WTC11 (cell line): ENCODE measurements around the gene GAGE12J. TPM values are rescaled to one million over a fixed set of nuclear protein-coding genes. Genes with fewer than 3 reads are reported as not detected.

Experiments used
- ATAC-seq: fragments of 200-7000 bp; cut with Tn5 transposase; 2 replicates; pipeline ENCODE4 v1.10.0; 2021; ENCODE audit warnings: mild to moderate bottlenecking, moderate library complexity
- CTCF ChIA-PET: fragments of 300-600 bp; sonication (Branson Sonifier 250); formaldehyde crosslinking; loops from one replicate; lab custom pipeline; 2021; ENCODE audit warnings: antibody characterized with exemption; lab: Charles Lee
- POLR2A ChIA-PET: fragments of 350-600 bp; sonication (Branson Sonifier 250); formaldehyde crosslinking; loops from one replicate; lab custom pipeline; 2021; ENCODE audit warnings: antibody characterized with exemption; lab: Charles Lee
- DNase-seq: peaks from one replicate; pipeline ENCODE4 v3.0.0; 2021; ENCODE audit warnings: low spot score
- H3K27ac Mint-ChIP-seq: 2 replicates; pipeline ENCODE4 v1.8.0; 2021; ENCODE audit warnings: mixed read lengths
- H3K27me3 Mint-ChIP-seq: 2 replicates; pipeline ENCODE4 v1.8.0; 2021; ENCODE audit warnings: low read depth, mild to moderate bottlenecking, moderate library complexity, mixed read lengths
- H3K36me3 Mint-ChIP-seq: 2 replicates; pipeline ENCODE4 v1.8.0; 2021; ENCODE audit warnings: mixed read lengths
- H3K4me1 Mint-ChIP-seq: 2 replicates; pipeline ENCODE4 v1.8.0; 2022; ENCODE audit warnings: mixed read lengths
- H3K4me3 Mint-ChIP-seq: 2 replicates; pipeline ENCODE4 v1.8.0; 2021; ENCODE audit warnings: mild to moderate bottlenecking, moderate library complexity, mixed read lengths
- H3K9me3 Mint-ChIP-seq: 2 replicates; pipeline ENCODE4 v1.8.0; 2021; ENCODE audit warnings: mixed read lengths
- AR ChIP-seq: fragments of 250-450 bp; sonication (Bioruptor Pico); IDR thresholded peaks from 2 replicates; pipeline ENCODE4 v1.9.0; 2021; ENCODE audit warnings: mild to moderate bottlenecking
- ATF3 ChIP-seq: sonication (generic); formaldehyde crosslinking; conservative IDR thresholded peaks from 2 replicates; pipeline ENCODE4 v1.8.1; 2022; ENCODE audit warnings: mild to moderate bottlenecking, missing genetic modification reagents
- ATF6 ChIP-seq: sonication (generic); formaldehyde crosslinking; IDR thresholded peaks from 2 replicates; pipeline ENCODE4 v1.8.1; 2023; ENCODE audit warnings: mild to moderate bottlenecking, missing genetic modification reagents
- CDX4 ChIP-seq: fragments of 250-450 bp; sonication (Bioruptor Pico); IDR thresholded peaks from 2 replicates; pipeline ENCODE4 v1.9.0; 2021; ENCODE audit warnings: moderate library complexity, mild to moderate bottlenecking, inconsistent platforms, borderline replicate concordance
- EMX1 ChIP-seq: fragments of 250-450 bp; sonication (Bioruptor Pico); IDR thresholded peaks from 2 replicates; pipeline ENCODE4 v1.8.0; 2021; ENCODE audit warnings: mild to moderate bottlenecking
- FOXK1 ChIP-seq: sonication (generic); formaldehyde crosslinking; IDR thresholded peaks from 2 replicates; pipeline ENCODE4 v1.8.0; 2022; ENCODE audit warnings: mild to moderate bottlenecking, moderate library complexity, missing genetic modification reagents
- GABPB1 ChIP-seq: sonication (generic); formaldehyde crosslinking; IDR thresholded peaks from 2 replicates; pipeline ENCODE4 v1.8.1; 2023; ENCODE audit warnings: mild to moderate bottlenecking, missing genetic modification reagents
- IRF2 ChIP-seq: sonication (generic); formaldehyde crosslinking; IDR thresholded peaks from 2 replicates; pipeline ENCODE4 v1.8.0; 2022; ENCODE audit warnings: low read depth, missing genetic modification reagents, borderline replicate concordance
- MLX ChIP-seq: sonication (generic); formaldehyde crosslinking; IDR thresholded peaks from 2 replicates; pipeline ENCODE4 v1.8.1; 2023; ENCODE audit warnings: mild to moderate bottlenecking, missing genetic modification reagents, moderate library complexity
- OVOL2 ChIP-seq: fragments of 250-450 bp; sonication (Bioruptor Pico); IDR thresholded peaks from 2 replicates; pipeline ENCODE4 v1.9.0; 2021; ENCODE audit warnings: mild to moderate bottlenecking, borderline replicate concordance
- PRRX2 ChIP-seq: fragments of 250-450 bp; sonication (Bioruptor Pico); IDR thresholded peaks from 2 replicates; pipeline ENCODE4 v1.8.0; 2021; ENCODE audit warnings: mild to moderate bottlenecking
- TEAD1 ChIP-seq: sonication (generic); formaldehyde crosslinking; IDR thresholded peaks from 2 replicates; pipeline ENCODE4 v1.8.0; 2022; ENCODE audit warnings: mild to moderate bottlenecking, missing genetic modification reagents
- TP53 ChIP-seq: sonication (generic); formaldehyde crosslinking; IDR thresholded peaks from 2 replicates; pipeline ENCODE4 v1.8.1; 2023; ENCODE audit warnings: mild to moderate bottlenecking, missing genetic modification reagents
- USF2 ChIP-seq: sonication (generic); formaldehyde crosslinking; IDR thresholded peaks from 2 replicates; pipeline ENCODE4 v1.8.1; 2023; ENCODE audit warnings: mild to moderate bottlenecking, missing genetic modification reagents, moderate library complexity
- ZNF281 ChIP-seq: sonication (generic); formaldehyde crosslinking; IDR thresholded peaks from 2 replicates; pipeline ENCODE4 v1.8.0; 2023; ENCODE audit warnings: mild to moderate bottlenecking, missing genetic modification reagents
- ZNF512 ChIP-seq: sonication (generic); formaldehyde crosslinking; IDR thresholded peaks from 2 replicates; pipeline ENCODE4 v1.8.1; 2022; ENCODE audit warnings: missing genetic modification reagents, borderline replicate concordance
- ZNF671 ChIP-seq: fragments of 250-450 bp; sonication (Bioruptor Pico); IDR thresholded peaks from 2 replicates; pipeline ENCODE4 v1.8.0; 2021; ENCODE audit warnings: mild to moderate bottlenecking
- total RNA-seq: library from RNA; stranded (reverse); gene quantifications from 3 replicates; pipeline ENCODE4 v1.2.3, GENCODE V29; 2021

The GAGE12J gene
- total RNA-seq, 1 experiment from 2014 or later, result not detected

GRCh38 chrX:49273181-49273727 lies 48.6 kb upstream of the GAGE12J start (continued):
- no peak for TF ChIP-seq ATF3 (CRISPR knock-in tag)
- TF ChIP-seq IRF2 (CRISPR knock-in tag), result no peak
- no peak for TF ChIP-seq ZNF512
- TF ChIP-seq ATF6, result no peak
- TF ChIP-seq USF2 (CRISPR knock-in tag), result no peak
- no peak for TF ChIP-seq AR (CRISPR knock-in tag)
- TF ChIP-seq CDX4 (CRISPR knock-in tag), result no peak
- TF ChIP-seq, all 79 proteins: peak for 0

GRCh38 chrX:49276207-49276606 lies 45.6 kb upstream of the GAGE12J start:
- TF ChIP-seq AR (CRISPR knock-in tag) (no peak), OVOL2 (no peak), TP53 (no peak), ZNF281 (CRISPR knock-in tag) (no peak), ZNF671 (no peak), FOXK1 (no peak), EMX1 (CRISPR knock-in tag) (no peak), PRRX2 (CRISPR knock-in tag) (no peak), TEAD1 (CRISPR knock-in tag) (no peak), GABPB1 (CRISPR knock-in tag) (no peak), MLX (CRISPR knock-in tag) (no peak)
- no peak overlapping the region for H3K4me3 Mint-ChIP-seq
- ChIA-PET POLR2A (no interaction called here), CTCF (interaction anchor here (1.8 kb wide), 1 partner anchor 92 kb away, joined by 8 read pairs; no protein-coding TSS in a partner anchor)
- H3K9me3 Mint-ChIP-seq, result no peaks in the 10 kb centered on the region
- no peaks in the 10 kb centered on the region for H3K27me3 Mint-ChIP-seq
- no peak for ATAC-seq
- no peak for DNase-seq
- no peak overlapping the region for H3K27ac Mint-ChIP-seq
- peaks cover 3% of the 10 kb centered on the region; the same call in 1 of the 2 replicates for H3K36me3 Mint-ChIP-seq
- peaks cover 18% of the 10 kb centered on the region for H3K4me1 Mint-ChIP-seq
